H9 (cell line): ENCODE results near the gene DACT2. TPM values are rescaled to one million over a fixed set of nuclear protein-coding genes. Genes with fewer than 3 reads are reported as not detected.

ENCODE experiments used
- DNase-seq: peaks from one replicate; pipeline ENCODE4 v3.0.0-alpha.2; 2017
- H2AFZ ChIP-seq: one replicate; pipeline ENCODE4 v1.6.1; 2013; ENCODE audit warnings: mild to moderate bottlenecking, low read length, control low read depth, moderate library complexity
- H2AK5ac ChIP-seq: 2 replicates; pipeline ENCODE4 v1.6.1; 2013; ENCODE audit warnings: low read length, control low read depth, mixed read lengths; ENCODE audit not compliant: insufficient read length
- H2BK120ac ChIP-seq: one replicate; pipeline ENCODE4 v1.6.1; 2013; ENCODE audit warnings: low read depth, mild to moderate bottlenecking, low read length, control low read depth, inconsistent platforms; ENCODE audit not compliant: poor library complexity, severe bottlenecking
- H2BK12ac ChIP-seq: 2 replicates; pipeline ENCODE4 v1.6.1; 2013; ENCODE audit warnings: low read length, control low read depth, mixed read lengths, low read depth; ENCODE audit not compliant: insufficient read length
- H2BK15ac ChIP-seq: 2 replicates; pipeline ENCODE4 v1.6.1; 2013; ENCODE audit warnings: low read depth, low read length, control low read depth
- H2BK20ac ChIP-seq: one replicate; pipeline ENCODE4 v1.6.1; 2013; ENCODE audit warnings: low read depth, mild to moderate bottlenecking, low read length, control low read depth, inconsistent platforms; ENCODE audit not compliant: poor library complexity, severe bottlenecking
- H2BK5ac ChIP-seq: 2 replicates; pipeline ENCODE4 v1.6.1; 2013; ENCODE audit warnings: low read length, control low read depth, mixed read lengths; ENCODE audit not compliant: insufficient read length
- H3K14ac ChIP-seq: 2 replicates; pipeline ENCODE4 v1.6.1; 2013; ENCODE audit warnings: low read length, control low read depth; ENCODE audit not compliant: insufficient read depth
- H3K18ac ChIP-seq: 2 replicates; pipeline ENCODE4 v1.6.1; 2013; ENCODE audit warnings: low read depth, mild to moderate bottlenecking, mixed read lengths, low read length, control low read depth; ENCODE audit not compliant: insufficient read length
- H3K23ac ChIP-seq: 2 replicates; pipeline ENCODE4 v1.6.1; 2013; ENCODE audit warnings: low read length, control low read depth, mixed read lengths, low read depth; ENCODE audit not compliant: insufficient read length
- H3K23me2 ChIP-seq: 2 replicates; pipeline ENCODE4 v1.6.1; 2013; ENCODE audit warnings: low read depth, mild to moderate bottlenecking, mixed read lengths, low read length, control low read depth; ENCODE audit not compliant: insufficient read length, poor library complexity, severe bottlenecking
- H3K27ac ChIP-seq: 2 replicates; pipeline ENCODE4 v1.5.1; 2013; ENCODE audit warnings: low read length, control low read depth, mixed read lengths, low read depth; ENCODE audit not compliant: insufficient read length
- H3K27me3 ChIP-seq: 2 replicates; pipeline ENCODE4 v1.6.1; 2013; ENCODE audit warnings: low read length, control low read depth, inconsistent platforms; ENCODE audit not compliant: insufficient read depth
- H3K4ac ChIP-seq: 2 replicates; pipeline ENCODE4 v1.6.1; 2013; ENCODE audit warnings: low read depth, mild to moderate bottlenecking, control low read depth, inconsistent platforms, low read length, moderate library complexity
- H3K4me1 ChIP-seq: 2 replicates; pipeline ENCODE4 v1.6.1; 2013; ENCODE audit warnings: low read length, control low read depth, inconsistent platforms; ENCODE audit not compliant: insufficient read depth
- H3K4me2 ChIP-seq: 2 replicates; pipeline ENCODE4 v1.6.1; 2013; ENCODE audit warnings: low read length, control low read depth, mixed read lengths; ENCODE audit not compliant: insufficient read length, insufficient read depth
- H3K56ac ChIP-seq: 2 replicates; pipeline ENCODE4 v1.6.1; 2013; ENCODE audit warnings: low read depth, mild to moderate bottlenecking, mixed read lengths, low read length, control low read depth; ENCODE audit not compliant: insufficient read length
- H3K79me1 ChIP-seq: 2 replicates; pipeline ENCODE4 v1.6.1; 2013; ENCODE audit warnings: low read depth, mild to moderate bottlenecking, moderate library complexity, low read length, control low read depth, inconsistent platforms; ENCODE audit not compliant: insufficient read depth, poor library complexity, severe bottlenecking
- H3K79me2 ChIP-seq: 2 replicates; pipeline ENCODE4 v1.6.1; 2013; ENCODE audit warnings: low read length, control low read depth, inconsistent platforms; ENCODE audit not compliant: insufficient read depth
- H3K9ac ChIP-seq: 2 replicates; pipeline ENCODE4 v1.6.1; 2013; ENCODE audit warnings: low read length, control low read depth, mixed read lengths; ENCODE audit not compliant: insufficient read length; ENCODE audit errors: extremely low read depth
- H3K9me3 ChIP-seq: one replicate; pipeline ENCODE4 v1.6.1; 2013; ENCODE audit warnings: low read depth, low read length, inconsistent platforms; ENCODE audit not compliant: control insufficient read depth
- H3T11ph ChIP-seq: one replicate; pipeline ENCODE4 v1.6.1; 2013; ENCODE audit warnings: mild to moderate bottlenecking, low read length, control low read depth, inconsistent platforms
- H4K20me1 ChIP-seq: one replicate; pipeline ENCODE4 v1.6.1; 2013; ENCODE audit not compliant: control insufficient read depth, insufficient read length, insufficient read depth
- H4K5ac ChIP-seq: 2 replicates; pipeline ENCODE4 v1.6.1; 2013; ENCODE audit warnings: low read depth, mild to moderate bottlenecking, mixed read lengths, low read length, control low read depth; ENCODE audit not compliant: insufficient read length
- H4K8ac ChIP-seq: replicated peaks from 2 replicates; pipeline ENCODE4 v1.6.1; 2013; ENCODE audit warnings: low read length, control low read depth, mixed read lengths, low read depth; ENCODE audit not compliant: insufficient read length
- H4K91ac ChIP-seq: 2 replicates; pipeline ENCODE4 v1.6.1; 2013; ENCODE audit warnings: low read depth, mild to moderate bottlenecking, moderate library complexity, mixed read lengths, low read length, control low read depth; ENCODE audit not compliant: insufficient read length
- H3K27ac Mint-ChIP-seq, 3 experiments: 2 replicates in 2 of 3; 3 replicates in 1 of 3; pipeline ENCODE4 v1.8.0; 2020 to 2021; ENCODE audit warnings: mixed read lengths in 3 of 3, mild to moderate bottlenecking in 1 of 3, moderate library complexity in 1 of 3
- H3K27me3 Mint-ChIP-seq: 2 replicates; pipeline ENCODE4 v1.8.0; 2021; ENCODE audit warnings: low read depth, mild to moderate bottlenecking, moderate library complexity, mixed read lengths
- H3K36me3 Mint-ChIP-seq, 3 experiments: 2 replicates in 2 of 3; 3 replicates in 1 of 3; pipeline ENCODE4 v1.8.0; 2020 to 2021; ENCODE audit warnings: low read depth in 3 of 3, mixed read lengths in 3 of 3; ENCODE audit not compliant: insufficient read depth in 1 of 3
- H3K4me1 Mint-ChIP-seq, 2 experiments: 2 replicates each; pipeline ENCODE4 v1.8.0; 2020; ENCODE audit warnings: mixed read lengths in 2 of 2
- H3K4me3 Mint-ChIP-seq, 2 experiments: 2 replicates in 1 of 2; 3 replicates in 1 of 2; pipeline ENCODE4 v1.8.0; 2020 to 2021; ENCODE audit warnings: mild to moderate bottlenecking in 2 of 2, mixed read lengths in 2 of 2, moderate library complexity in 1 of 2
- H3K9me3 Mint-ChIP-seq, 2 experiments: 2 replicates in 1 of 2; 3 replicates in 1 of 2; pipeline ENCODE4 v1.8.0; 2020; ENCODE audit warnings: mild to moderate bottlenecking in 2 of 2, mixed read lengths in 2 of 2, moderate library complexity in 1 of 2
- WGBS: extraction: QIAGEN DNeasy Blood & Tissue Kit; methylation state at CpG from one replicate; pipeline ENCODE4 v1.1.7; 2013; ENCODE audit warnings: missing lambda C conversion rate, low lambda C conversion rate, mixed read lengths; ENCODE audit not compliant: insufficient read length; ENCODE audit errors: extremely low coverage; 5-methylcytosine and 5-hydroxymethylcytosine counted together
- total RNA-seq: library from RNA; stranded (reverse); gene quantifications from 2 replicates; pipeline ENCODE4 v1.2.1, GENCODE V29; 2021
- TF ChIP-seq, protein P1 (sequence below): fragments of 200-600 bp; sonication (generic); conservative IDR thresholded peaks from 3 replicates; pipeline ENCODE4 v1.8.0; 2021; ENCODE audit warnings: antibody characterized with exemption, mild to moderate bottlenecking

Gene DACT2
- total RNA-seq, 1 experiment from 2014 or later: 1.8 TPM

DNA sequence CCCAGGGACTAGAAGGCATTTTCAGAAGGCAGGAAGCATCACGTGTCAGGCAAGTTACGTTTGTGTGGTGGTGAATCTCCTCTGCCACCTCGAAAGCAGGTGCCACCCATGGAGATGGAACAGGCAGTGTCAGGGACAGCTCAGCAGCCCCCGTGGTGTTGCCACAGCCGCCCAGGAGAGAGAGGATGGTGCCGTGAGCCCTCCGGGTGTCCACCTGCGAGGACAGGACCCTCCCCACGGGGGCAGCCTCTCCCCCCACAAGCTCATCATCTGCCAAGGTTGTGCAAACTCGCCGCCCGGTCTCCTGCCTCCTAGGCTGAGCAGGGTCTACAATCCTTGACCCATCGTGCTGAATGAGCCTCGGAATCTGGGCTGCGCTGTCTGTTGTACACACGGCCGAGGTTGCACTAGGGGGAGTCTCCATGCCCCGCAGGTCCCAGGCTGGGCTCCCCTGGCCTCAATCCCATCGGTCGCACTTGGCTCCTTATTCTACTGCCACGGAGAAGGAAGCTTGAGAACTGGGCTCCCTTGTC is 40.1 kb downstream of the DACT2 start:
- no peak overlapping the region for H2BK15ac ChIP-seq
- H3K9me3 ChIP-seq: no peaks in the 10 kb centered on the region
- no peak overlapping the region for H2BK12ac ChIP-seq
- no peaks in the 10 kb centered on the region for H3K23me2 ChIP-seq
- no CpG with 5 or more reads among the region's 21 CpGs for WGBS
- no peak overlapping the region for H2AFZ ChIP-seq
- no peaks in the 10 kb centered on the region for H3K79me1 ChIP-seq
- no peak overlapping the region for H4K5ac ChIP-seq
- H2BK5ac ChIP-seq: no peak overlapping the region
- H3K27ac Mint-ChIP-seq: no peak overlapping the region; a peak in 1 of 7 replicates
- H3K14ac ChIP-seq: peak overlapping the region; percentile 57
- H3K4me1 ChIP-seq: no peaks in the 10 kb centered on the region
- peaks cover 28% of the 10 kb centered on the region for H3K27me3 Mint-ChIP-seq
- H3K56ac ChIP-seq: no peak overlapping the region
- H3K27ac ChIP-seq: no peak overlapping the region
- H3K4ac ChIP-seq: no peak overlapping the region
- no peaks in the 10 kb centered on the region for H3K9me3 Mint-ChIP-seq
- no peak overlapping the region for H3K4me2 ChIP-seq
- H2AK5ac ChIP-seq: no peak overlapping the region
- H3K9ac ChIP-seq: no peak overlapping the region
- H3K36me3 Mint-ChIP-seq: no peaks in the 10 kb centered on the region
- no peak overlapping the region for H2BK120ac ChIP-seq
- no peak overlapping the region for H3K23ac ChIP-seq
- no peaks in the 10 kb centered on the region for H3K27me3 ChIP-seq
- no peak for DNase-seq
- no peak overlapping the region for H3K18ac ChIP-seq
- peaks cover 15 to 26% of the 10 kb centered on the region in 2 experiments for H3K4me1 Mint-ChIP-seq
- no peak overlapping the region for H3T11ph ChIP-seq
- H3K4me3 Mint-ChIP-seq: no peak overlapping the region
- no peak overlapping the region for H2BK20ac ChIP-seq
- H4K8ac ChIP-seq: no peak overlapping the region
- H4K20me1 ChIP-seq: no peaks in the 10 kb centered on the region
- TF ChIP-seq, protein P1, sequence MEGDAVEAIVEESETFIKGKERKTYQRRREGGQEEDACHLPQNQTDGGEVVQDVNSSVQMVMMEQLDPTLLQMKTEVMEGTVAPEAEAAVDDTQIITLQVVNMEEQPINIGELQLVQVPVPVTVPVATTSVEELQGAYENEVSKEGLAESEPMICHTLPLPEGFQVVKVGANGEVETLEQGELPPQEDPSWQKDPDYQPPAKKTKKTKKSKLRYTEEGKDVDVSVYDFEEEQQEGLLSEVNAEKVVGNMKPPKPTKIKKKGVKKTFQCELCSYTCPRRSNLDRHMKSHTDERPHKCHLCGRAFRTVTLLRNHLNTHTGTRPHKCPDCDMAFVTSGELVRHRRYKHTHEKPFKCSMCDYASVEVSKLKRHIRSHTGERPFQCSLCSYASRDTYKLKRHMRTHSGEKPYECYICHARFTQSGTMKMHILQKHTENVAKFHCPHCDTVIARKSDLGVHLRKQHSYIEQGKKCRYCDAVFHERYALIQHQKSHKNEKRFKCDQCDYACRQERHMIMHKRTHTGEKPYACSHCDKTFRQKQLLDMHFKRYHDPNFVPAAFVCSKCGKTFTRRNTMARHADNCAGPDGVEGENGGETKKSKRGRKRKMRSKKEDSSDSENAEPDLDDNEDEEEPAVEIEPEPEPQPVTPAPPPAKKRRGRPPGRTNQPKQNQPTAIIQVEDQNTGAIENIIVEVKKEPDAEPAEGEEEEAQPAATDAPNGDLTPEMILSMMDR: no peak
- H3K79me2 ChIP-seq: no peaks in the 10 kb centered on the region
- H4K91ac ChIP-seq: no peak overlapping the region
